NCI-H82 treated with DMSO at 0.1 percent for 48 hours (cell line): ENCODE measurements around the gene FUS.

Experiments
- DNase-seq: peaks from one replicate; lab custom pipeline; 2025; ENCODE audit not compliant: unreplicated experiment; lab: John Stamatoyannopoulos, UW

Gene FUS

DNA sequence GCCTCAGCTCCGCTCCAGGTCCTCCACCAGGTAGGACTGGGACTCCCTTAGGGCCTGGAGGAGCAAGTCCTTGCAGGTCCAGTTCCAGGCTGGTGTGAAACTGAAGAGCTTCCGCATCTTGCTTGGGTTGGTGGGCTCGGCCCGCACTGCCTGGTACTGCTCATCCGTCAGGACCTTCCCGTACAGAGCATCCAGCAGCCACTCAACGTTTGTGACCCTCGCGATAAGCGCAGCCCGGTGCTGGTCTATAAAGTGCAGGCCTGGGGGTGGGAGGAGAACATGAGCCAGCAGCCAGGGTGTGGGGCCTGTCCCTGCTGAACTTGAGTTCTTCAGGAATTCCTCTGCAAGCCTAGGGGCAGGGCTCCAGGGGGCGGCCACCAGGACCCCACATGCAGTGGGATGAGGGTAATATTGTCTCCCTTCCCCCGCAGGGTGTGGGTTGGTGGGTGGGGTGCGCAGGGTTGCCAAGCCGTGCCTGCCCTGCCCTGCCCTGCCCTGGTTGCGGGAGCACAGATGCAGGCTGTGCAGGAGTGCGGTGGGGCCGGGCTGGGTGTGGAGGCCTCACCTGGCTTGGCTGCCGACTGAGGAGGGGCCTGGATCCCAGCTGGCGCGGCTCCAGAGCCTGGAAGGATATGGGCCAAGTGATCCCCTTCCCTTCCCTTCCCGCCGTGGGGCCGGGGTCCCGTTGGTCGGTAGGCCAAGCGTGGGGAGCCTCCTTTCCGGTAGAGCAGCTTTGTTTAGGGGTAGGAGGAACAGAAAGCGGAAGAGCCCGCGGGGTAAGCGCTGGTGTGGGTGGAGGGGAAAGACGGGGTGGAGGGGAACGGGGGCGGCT, 21.9 kb downstream of the FUS start:
- DNase-seq: no peak

GRCh38 chr16:31202414-31203375, 22.8 kb downstream of the FUS start, which contains the start of gene PYCARD:
Gene PYCARD (minus strand): TSS chr16:31202760. CDS start chr16:31202690, 70 bp downstream.
- DNase-seq: no peak

DNA sequence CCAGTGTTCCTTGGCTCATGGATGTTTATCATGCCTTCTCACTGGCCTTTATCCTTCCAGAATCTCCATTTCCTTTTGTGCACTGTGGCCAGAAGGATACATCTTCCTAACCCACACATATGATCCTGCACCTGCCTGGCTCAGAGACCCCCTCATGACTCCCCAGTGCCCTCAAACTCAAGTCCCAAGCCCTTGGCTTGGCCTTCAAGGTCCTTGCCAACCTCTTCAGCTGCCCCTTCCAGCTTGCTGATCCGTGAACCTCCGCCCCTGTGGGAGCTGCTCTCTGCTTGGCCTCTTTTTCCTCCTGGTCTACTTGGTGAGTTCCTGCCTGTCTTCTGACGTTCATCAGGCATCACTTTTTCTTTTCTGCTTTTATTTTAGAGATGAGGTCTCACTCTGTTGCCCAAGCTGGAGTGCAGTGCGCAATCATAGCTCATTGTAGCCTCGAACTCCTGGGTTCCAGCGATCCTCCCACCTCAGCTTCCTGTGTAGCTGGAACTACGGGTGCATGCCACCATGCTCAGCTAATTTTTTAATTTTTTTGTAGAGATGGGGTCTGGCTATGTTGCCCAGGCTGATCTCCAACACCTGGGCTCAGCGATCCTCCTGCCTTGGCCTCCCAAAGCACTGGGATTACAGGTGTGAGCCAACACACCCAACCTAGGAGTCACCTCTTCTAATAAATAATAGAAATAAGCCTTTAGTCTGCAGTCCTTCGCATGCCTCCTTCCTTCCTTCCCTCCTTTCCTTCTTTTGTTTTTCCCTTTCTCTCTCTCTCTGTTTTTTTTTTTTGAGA, 25.1 kb downstream of the FUS start:
- no peak for DNase-seq

GRCh38 chr16:31206776-31207175, 26.8 kb downstream of the FUS start:
- DNase-seq: no peak

DNA sequence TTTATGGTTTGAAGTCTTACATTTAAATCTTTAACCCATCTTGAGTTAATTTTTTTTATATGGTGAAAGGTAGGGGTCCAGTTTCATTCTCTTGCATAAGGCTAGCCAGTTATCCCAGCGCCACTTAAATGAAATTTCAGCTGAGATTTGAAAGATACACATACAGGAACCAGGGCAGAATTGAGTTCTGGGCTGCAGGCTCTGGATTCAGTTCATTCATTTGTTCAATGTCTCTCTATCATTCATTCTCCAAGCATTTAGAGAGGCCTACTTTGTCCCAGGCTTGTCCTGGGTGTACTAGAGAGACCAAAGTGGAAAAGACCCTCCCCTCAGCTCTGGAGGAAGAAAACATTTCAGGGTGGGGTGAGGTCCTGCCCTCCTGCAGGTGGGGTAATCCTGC, 33.4 kb downstream of the FUS start:
- DNase-seq: no peak

- DNase-seq: no peak
These were observed 34.2 kb downstream of the FUS start, which contains the start of gene TRIM72 for GRCh38 chr16:31213877-31214707. Gene TRIM72 (plus strand): TSS chr16:31214119. CDS start chr16:31214739, 620 bp downstream.

- no peak for DNase-seq
These were observed 34.9 kb downstream of the FUS start for GRCh38 chr16:31214708-31215286.

GRCh38 chr16:31215287-31216162, 35.6 kb downstream of the FUS start:
- no peak for DNase-seq

DNA sequence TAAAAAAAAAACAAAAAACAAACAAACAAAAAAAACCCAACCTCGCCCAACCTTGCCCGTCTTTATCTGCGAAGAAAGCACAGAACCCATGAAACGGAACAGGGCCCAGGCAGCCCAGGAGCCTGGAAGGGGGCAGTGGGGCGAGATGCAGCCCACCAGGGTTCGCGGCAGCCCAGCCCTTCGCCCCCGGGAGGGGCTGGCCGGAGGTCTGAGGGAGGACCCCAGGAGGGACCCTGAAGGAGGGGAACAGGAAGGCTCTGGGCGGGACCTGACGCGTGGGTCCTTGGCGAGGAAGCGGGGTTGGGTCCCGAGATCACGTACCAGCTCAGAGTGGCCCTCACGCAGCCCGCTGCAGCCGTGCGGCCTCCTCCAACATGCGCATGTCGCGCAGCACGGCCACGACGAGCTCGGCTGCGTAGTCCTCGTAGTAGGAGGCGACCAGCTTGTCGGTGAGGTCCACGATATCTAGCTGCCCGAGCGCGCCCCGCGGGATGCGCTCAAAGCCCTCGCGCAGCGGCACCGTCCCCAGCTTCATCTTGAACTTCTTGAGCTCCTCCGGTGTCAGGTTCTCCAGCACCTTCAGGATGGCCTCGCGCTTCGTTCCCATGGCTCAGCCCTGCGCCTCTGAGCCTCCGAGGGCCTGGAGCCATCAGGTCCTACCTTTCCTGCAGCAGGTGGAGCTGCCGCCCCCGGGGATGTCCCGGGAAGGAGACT, 36.6 kb downstream of the FUS start, which contains the start of gene PYDC1:
Gene PYDC1, minus strand, starts transcription at position 714 of the 714 bp plus-strand sequence. Its CDS starts 107 bp downstream, at position 607.
- DNase-seq: no peak

DNA sequence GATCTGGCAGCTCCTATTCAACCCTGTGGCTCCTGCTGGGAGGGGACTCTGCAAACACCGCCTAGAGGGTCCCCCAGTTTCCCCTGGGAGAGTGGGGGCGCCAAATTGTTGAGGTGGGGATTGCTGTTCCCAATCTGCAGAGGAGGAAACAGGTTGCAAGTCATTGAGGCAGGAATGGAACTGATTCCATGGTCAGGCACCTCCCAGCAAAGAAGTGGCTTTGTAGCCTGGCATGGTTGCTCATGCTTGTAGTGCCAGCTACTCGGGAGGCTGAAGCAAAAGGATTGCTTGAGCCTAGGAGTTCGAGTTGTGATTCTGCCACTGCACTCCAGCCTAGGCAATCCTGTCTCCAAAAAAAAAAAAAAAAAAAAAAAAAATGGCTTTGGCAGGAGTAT, 37.2 kb downstream of the FUS start:
- DNase-seq: no peak

- no peak for DNase-seq
These were observed 39.3 kb downstream of the FUS start for GRCh38 chr16:31219154-31219741.

- no peak for DNase-seq
These were observed 41.6 kb downstream of the FUS start for GRCh38 chr16:31221357-31222160.

DNA sequence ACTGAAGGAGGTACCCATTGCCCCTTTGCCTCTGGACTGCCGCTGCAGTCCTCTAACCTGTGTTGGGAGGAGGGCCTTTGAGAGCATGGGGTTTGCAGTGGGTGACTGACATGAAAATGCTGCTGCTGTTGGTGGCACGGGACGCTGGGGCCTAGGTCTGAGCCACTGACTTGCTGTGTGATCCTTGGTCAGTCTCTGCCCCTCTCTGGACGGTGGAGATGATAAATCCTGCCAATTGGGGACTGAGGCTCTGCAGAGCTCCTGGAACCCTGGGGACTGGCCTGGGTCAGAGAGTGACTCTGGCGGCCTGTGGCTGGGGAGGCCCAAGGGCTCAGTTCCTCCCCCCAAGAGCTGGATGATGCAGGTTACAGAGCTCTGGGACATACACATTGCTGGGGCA, 43.1 kb downstream of the FUS start:
- DNase-seq: no peak

DNA sequence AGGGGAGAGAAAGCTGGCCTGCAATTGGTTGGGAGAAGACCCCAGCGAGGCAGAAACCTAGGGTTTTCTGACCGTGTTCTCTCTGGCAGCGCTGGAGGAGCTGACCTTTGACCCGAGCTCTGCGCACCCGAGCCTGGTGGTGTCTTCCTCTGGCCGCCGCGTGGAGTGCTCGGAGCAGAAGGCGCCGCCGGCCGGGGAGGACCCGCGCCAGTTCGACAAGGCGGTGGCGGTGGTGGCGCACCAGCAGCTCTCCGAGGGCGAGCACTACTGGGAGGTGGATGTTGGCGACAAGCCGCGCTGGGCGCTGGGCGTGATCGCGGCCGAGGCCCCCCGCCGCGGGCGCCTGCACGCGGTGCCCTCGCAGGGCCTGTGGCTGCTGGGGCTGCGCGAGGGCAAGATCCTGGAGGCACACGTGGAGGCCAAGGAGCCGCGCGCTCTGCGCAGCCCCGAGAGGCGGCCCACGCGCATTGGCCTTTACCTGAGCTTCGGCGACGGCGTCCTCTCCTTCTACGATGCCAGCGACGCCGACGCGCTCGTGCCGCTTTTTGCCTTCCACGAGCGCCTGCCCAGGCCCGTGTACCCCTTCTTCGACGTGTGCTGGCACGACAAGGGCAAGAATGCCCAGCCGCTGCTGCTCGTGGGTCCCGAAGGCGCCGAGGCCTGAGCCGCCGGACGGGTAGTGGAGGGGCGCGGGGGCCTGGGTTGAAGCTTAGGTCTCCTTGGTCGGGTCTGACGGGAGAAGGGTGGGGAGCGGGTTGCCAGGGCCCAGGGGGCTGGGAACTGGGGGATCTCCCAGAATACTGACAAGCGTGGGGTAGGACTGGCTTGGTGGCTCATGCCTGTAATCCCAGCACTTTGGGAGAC, 44.4 kb downstream of the FUS start:
- no peak for DNase-seq

DNA sequence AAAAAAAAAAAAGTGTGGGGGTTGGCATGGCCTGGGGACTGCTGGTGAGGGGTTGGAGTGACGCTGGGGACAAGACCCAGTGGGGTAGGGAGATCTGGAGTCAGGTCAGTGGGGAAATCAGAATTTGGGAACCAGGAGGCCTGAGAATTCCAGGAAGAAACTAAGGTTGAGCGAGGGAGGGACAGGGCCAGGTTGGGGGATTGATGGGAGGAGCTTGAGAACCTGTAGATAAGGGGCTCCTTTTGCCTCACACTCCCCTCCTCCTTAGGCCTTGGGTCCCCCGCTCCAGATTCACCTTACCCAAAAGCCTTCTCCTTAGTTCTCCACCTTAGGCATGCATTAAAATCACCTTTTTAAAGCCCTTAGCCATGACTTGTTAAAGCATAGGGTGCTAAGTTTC, 45.3 kb downstream of the FUS start:
- DNase-seq: no peak

DNA sequence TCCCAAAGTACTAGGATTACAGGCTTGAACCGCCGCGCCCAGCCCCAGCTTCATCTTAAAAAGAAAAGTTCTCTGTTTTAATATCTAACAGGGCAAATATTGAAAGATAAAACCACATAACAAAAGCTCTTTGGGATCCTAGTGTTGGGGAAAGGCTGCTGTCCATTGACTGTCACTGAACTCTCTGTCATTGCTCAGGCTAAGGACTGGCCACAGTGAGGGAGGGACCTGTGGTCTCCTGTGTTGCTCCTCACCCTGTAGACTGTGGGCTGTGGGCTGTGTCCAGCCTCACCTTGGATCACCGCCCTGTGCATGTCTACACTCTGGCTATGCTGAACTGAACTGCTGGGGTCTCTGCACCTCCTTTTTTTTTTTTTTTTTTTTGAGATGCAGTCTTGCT, 48.3 kb downstream of the FUS start:
- no peak for DNase-seq
